ENCODE results near the gene FMN2. TPM values are rescaled to one million over a fixed set of nuclear protein-coding genes. Genes with fewer than 3 reads are reported as not detected.

Gene FMN2
- total RNA-seq, 1 experiment from 2014 or later = not detected

DNA sequence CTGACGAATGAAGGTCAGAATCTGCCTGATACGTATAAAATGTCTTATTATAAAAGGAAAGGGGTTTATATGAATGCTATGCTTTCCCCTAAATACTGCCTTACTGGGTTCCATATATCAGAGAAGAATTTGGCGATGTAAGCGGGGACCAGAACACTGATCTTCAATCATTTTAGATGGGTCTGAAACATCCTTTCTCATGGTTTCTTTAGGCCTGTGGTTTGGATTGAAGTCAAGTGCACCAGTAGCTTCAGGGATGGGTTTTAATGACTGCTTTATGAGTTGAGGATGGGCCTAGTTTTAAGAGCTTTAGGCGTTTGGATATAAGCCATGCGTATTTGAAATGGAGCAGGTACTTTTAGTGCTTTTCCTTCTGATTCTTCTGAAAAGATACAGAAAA is 6.9 kb downstream of the FMN2 start:
- Histone ChIP-seq H3K79me2 (ENCODE audit: low read depth) (no peaks in the 10 kb centered on the region), H3F3A (ENCODE audit: insufficient read depth, low read depth) (no peaks in the 10 kb centered on the region), H3K27ac (no peak overlapping the region), H2AFZ (no peak overlapping the region), H3K4me3 (no peak overlapping the region), H3K27me3 (ENCODE audit: insufficient read depth, low read depth) (peaks cover 14% of the 10 kb centered on the region), H3K36me3 (ENCODE audit: low read depth) (no peaks in the 10 kb centered on the region), H3K4me1 (replicated peaks; ENCODE audit: insufficient read depth) (no peaks in the 10 kb centered on the region), H3K4me2 (no peak overlapping the region), H3K9me2 (ENCODE audit: insufficient read depth) (no peaks in the 10 kb centered on the region), H3K9me3 (ENCODE audit: insufficient read depth, low read depth) (no peaks in the 10 kb centered on the region), H4K20me1 (ENCODE audit: insufficient read depth) (no peaks in the 10 kb centered on the region)
- BruUV-seq (replicated peaks) = no TSS peak
- DNase-seq = no peak
- ChIA-PET CTCF (no interaction called here), POLR2A (ENCODE audit: unreplicated experiment) (no interaction called here)
- no peak for TF ChIP-seq EZH2 (IDR thresholded peaks at IDR 0.05; ENCODE audit: low read depth)
- TF ChIP-seq, protein P1, sequence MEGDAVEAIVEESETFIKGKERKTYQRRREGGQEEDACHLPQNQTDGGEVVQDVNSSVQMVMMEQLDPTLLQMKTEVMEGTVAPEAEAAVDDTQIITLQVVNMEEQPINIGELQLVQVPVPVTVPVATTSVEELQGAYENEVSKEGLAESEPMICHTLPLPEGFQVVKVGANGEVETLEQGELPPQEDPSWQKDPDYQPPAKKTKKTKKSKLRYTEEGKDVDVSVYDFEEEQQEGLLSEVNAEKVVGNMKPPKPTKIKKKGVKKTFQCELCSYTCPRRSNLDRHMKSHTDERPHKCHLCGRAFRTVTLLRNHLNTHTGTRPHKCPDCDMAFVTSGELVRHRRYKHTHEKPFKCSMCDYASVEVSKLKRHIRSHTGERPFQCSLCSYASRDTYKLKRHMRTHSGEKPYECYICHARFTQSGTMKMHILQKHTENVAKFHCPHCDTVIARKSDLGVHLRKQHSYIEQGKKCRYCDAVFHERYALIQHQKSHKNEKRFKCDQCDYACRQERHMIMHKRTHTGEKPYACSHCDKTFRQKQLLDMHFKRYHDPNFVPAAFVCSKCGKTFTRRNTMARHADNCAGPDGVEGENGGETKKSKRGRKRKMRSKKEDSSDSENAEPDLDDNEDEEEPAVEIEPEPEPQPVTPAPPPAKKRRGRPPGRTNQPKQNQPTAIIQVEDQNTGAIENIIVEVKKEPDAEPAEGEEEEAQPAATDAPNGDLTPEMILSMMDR (conservative IDR thresholded peaks at IDR 0.05) = no peak
- intact Hi-C loops (cut with micrococcal nuclease; ENCODE audit: unreplicated experiment) = no loop called here

DNA sequence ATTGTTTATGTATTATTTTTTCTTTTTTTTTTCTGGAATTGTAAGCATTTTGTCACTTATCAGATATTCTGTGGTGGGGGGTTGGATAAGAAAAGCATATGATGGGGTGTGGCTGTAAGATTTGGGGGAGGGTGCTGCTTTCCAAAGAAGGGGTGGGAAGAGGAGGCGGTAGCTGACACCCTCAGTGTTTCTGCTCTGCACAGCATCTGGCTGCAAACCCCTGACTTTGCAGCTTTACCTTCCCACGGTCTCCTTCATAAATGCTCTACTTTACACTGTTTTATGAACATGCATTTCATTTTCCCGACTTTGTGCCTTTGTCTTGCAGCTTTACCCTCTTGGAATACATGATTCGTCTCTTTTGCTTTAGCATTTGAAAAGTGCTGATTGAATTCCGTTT is 7.6 kb downstream of the FMN2 start:
- ChIA-PET CTCF (no interaction called here), POLR2A (ENCODE audit: unreplicated experiment) (no interaction called here)
- Histone ChIP-seq H3K27me3 (ENCODE audit: insufficient read depth, low read depth) (peaks cover 15% of the 10 kb centered on the region), H3K27ac (no peak overlapping the region), H3K4me1 (replicated peaks; ENCODE audit: insufficient read depth) (no peaks in the 10 kb centered on the region), H3K36me3 (ENCODE audit: low read depth) (no peaks in the 10 kb centered on the region), H3K4me3 (no peak overlapping the region), H3K9me2 (ENCODE audit: insufficient read depth) (no peaks in the 10 kb centered on the region), H4K20me1 (ENCODE audit: insufficient read depth) (no peaks in the 10 kb centered on the region), H3K4me2 (no peak overlapping the region), H3K79me2 (ENCODE audit: low read depth) (no peaks in the 10 kb centered on the region), H3K9me3 (ENCODE audit: insufficient read depth, low read depth) (no peaks in the 10 kb centered on the region), H2AFZ (no peak overlapping the region), H3F3A (ENCODE audit: insufficient read depth, low read depth) (no peaks in the 10 kb centered on the region)
- BruUV-seq (replicated peaks) = no TSS peak
- DNase-seq = no peak
- TF ChIP-seq, protein P1 (conservative IDR thresholded peaks at IDR 0.05) = no peak
- no peak for TF ChIP-seq EZH2 (IDR thresholded peaks at IDR 0.05; ENCODE audit: low read depth)
- intact Hi-C loops (cut with micrococcal nuclease; ENCODE audit: unreplicated experiment) = no loop called here

DNA sequence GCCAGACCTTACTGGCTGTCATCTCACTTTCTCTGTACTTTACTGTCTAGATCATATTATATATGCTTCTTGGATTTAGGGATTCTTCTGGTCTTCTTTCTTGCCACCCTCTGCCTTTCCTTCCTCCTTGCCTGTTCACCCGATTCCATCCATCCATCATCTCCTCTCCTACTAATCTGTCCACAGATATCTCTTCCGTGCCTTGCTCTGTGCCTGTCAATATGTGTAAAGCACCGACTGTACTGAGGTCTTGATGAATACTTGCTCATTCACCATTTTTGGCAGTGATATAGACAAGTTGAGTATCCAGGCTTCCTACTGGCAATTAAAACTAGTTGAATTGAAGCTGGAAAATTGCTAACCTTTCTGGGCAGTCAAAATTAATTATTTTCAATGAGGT is 8.1 kb downstream of the FMN2 start:
- H3K9me2 ChIP-seq (ENCODE audit: insufficient read depth) = no peaks in the 10 kb centered on the region
- intact Hi-C loops (cut with micrococcal nuclease; ENCODE audit: unreplicated experiment) = no loop called here
- no peak for TF ChIP-seq EZH2 (IDR thresholded peaks at IDR 0.05; ENCODE audit: low read depth)
- TF ChIP-seq, protein P1 (conservative IDR thresholded peaks at IDR 0.05) = no peak
- H3K9me3 ChIP-seq (ENCODE audit: insufficient read depth, low read depth) = no peaks in the 10 kb centered on the region
- no peaks in the 10 kb centered on the region for H3F3A ChIP-seq (ENCODE audit: insufficient read depth, low read depth)
- no TSS peak for BruUV-seq (replicated peaks)
- H3K27ac ChIP-seq = no peak overlapping the region
- peaks cover 19% of the 10 kb centered on the region for H3K27me3 ChIP-seq (ENCODE audit: insufficient read depth, low read depth)
- no peaks in the 10 kb centered on the region for H3K79me2 ChIP-seq (ENCODE audit: low read depth)
- no peak for DNase-seq
- H3K36me3 ChIP-seq (ENCODE audit: low read depth) = no peaks in the 10 kb centered on the region
- ChIA-PET CTCF (no interaction called here), POLR2A (ENCODE audit: unreplicated experiment) (no interaction called here)
- H3K4me3 ChIP-seq = no peak overlapping the region
- H4K20me1 ChIP-seq (ENCODE audit: insufficient read depth) = no peaks in the 10 kb centered on the region
- no peak overlapping the region for H2AFZ ChIP-seq
- no peaks in the 10 kb centered on the region for H3K4me1 ChIP-seq (replicated peaks; ENCODE audit: insufficient read depth)
- H3K4me2 ChIP-seq = no peak overlapping the region
